ENCODE results near the gene GDI1.

GDI1 gene

DNA sequence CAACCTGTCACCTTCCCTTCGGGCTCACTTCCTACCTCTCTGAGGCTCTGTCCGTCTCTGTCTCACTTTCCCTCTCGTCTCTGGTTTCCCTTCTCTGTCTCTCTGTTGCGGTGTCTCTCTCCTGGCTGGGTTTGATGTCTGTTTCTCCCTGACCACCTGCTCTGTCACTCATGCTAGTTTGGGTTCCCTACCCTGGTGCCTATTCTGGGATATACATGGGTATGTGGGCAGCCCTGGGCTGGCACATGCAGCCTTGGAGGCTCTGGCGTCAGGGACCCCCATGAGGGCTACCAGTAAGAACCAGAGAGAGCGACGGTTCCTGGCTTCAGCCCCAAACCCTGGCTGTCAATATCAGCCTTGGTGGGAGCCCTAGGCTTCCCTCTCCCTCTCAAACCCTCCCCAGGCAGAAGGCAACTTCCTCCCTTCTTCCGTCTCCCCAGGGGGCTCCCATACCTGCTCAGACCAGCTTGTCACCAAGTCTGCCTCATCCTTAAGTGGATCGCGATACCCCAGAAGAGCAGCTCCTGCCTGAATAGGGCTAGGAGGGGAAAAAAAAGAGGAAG is 28.2 kb upstream of the GDI1 start:
- DNase-seq (ENCODE audit: low read depth in 2 of 2), result no peak

DNA sequence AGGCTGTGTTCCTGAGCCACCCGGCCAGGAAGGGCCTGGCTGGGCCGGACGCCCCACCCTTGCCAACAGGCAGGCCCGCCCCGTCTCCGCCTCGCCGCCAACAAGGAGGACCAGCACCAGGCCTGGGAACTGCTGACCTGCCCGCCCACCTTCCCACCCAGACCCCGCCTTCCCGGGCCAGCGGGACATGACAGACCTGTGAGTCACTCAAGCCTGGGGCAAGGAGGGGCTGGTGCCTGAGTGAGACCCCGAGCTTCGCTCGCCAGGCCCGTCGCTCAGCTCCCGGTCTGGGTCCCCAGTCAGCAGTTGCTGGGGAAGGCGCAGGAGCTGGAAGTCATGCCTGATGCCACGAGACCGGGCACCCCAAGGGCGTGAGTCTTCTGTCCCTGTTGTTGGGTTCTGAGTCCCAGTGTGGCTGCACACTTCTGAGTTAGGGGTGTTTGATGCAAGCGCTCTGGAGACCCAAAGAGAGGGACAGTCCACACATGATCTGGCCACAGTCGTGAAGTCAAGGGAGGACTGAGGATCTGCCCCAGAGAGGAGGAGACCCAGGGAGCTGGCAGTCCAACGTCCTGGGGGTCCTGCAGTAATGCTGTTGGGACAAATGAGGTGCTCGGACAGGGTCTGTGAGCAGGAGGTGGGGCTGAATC is 27.6 kb upstream of the GDI1 start, which contains the start of gene DNASE1L1:
Gene DNASE1L1 (minus strand): TSS at position 33 of the 650 bp plus-strand sequence. CDS start 3,686 bp downstream, outside the sequence.
- no peak for DNase-seq (ENCODE audit: low read depth in 2 of 2)

DNA sequence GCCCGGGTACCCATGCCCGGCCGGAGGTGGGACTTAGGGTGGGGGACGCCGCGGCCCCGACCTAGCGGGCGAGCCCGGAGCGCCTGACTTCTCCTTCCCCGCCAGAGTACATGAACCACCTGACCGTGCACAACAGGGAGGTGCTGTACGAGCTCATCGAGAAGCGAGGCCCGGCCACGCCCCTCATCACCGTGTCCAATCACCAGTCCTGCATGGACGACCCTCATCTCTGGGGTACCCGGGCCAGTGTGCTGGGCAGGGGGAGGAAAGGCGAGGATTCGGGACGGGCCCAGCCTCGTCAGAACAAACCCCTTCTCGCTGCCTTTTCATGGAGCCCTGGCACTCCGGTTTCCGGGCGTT is 25.0 kb upstream of the GDI1 start:
- no peak for DNase-seq (ENCODE audit: low read depth in 2 of 2)

DNA sequence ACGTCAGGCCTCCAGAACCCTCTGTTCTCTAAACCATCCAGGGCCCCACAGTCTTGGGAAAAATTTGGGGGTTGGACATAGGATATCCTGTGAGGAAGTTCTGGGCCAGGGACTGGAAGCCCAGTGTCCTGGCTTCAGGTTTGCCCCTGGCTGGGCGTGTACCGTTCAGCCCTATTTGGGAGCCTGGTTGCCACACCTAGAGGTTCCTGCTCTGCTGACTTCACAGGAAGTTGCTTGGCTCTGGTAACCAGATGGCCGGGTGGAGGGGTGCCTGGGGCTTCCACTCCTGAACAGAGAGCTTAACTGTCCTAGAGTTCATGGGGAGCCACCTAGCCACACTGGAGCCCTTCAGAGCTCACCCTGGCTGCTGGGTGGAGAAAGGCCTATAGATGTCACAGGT is 24.5 kb upstream of the GDI1 start:
- DNase-seq (ENCODE audit: low read depth in 2 of 2), result no peak

DNA sequence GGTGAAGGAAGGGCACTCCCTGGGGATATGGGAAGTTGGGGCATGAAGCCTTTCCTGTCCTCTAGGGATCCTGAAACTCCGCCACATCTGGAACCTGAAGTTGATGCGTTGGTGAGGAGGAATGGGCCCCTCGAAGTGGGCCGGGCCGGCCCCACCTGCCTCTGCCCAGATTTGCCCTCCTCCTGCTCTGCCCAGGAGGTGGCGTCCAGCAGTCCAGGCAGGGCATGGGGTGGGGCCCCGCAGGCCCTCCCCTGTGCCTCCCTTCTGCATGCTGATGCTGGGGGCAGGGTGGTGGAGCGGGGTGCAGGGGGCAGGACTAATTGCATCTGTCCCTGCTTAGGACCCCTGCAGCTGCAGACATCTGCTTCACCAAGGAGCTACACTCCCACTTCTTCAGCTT is 23.8 kb upstream of the GDI1 start:
- DNase-seq (ENCODE audit: low read depth in 2 of 2), result no peak

DNA sequence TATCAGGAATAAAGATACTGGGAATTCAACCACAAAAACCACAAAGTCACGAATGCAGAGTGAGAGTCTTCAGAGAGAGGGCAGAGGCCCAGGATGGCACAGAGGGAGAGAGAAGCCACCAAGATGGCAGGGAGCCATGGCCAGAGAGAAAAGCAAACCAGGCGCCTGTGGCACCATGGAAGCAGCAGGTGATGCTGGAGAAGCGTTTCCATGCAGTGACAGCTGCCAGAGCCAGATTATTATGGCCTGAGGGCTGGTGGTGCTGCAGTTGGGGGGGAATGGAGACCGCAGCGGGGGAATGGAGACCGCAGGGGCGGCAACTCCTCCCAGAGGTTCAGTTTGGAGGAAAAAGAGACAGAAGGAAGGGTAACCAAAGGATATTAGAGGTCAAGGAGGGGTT is 19.8 kb upstream of the GDI1 start:
- no peak for DNase-seq (ENCODE audit: low read depth in 2 of 2)

DNA sequence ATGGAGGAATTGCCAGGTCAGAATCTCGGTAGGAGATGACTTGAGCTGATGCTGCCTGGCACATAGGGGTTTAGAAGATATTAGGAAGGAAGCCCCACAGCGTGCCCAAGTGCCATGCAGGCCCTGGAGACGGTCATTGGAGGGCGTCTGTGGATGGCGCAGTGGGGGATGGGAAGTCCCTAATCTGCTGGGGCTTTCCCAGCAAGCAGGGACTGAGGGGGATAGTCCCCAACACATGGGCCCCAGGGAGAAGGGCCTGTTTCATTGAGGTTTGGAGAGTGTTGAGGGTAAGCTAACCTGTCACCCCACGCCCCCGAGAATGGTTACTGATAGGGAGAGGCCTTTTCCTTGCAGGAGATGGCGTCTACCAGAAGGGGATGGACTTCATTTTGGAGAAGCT is 17.8 kb upstream of the GDI1 start:
- DNase-seq (ENCODE audit: low read depth in 2 of 2), result no peak

DNA sequence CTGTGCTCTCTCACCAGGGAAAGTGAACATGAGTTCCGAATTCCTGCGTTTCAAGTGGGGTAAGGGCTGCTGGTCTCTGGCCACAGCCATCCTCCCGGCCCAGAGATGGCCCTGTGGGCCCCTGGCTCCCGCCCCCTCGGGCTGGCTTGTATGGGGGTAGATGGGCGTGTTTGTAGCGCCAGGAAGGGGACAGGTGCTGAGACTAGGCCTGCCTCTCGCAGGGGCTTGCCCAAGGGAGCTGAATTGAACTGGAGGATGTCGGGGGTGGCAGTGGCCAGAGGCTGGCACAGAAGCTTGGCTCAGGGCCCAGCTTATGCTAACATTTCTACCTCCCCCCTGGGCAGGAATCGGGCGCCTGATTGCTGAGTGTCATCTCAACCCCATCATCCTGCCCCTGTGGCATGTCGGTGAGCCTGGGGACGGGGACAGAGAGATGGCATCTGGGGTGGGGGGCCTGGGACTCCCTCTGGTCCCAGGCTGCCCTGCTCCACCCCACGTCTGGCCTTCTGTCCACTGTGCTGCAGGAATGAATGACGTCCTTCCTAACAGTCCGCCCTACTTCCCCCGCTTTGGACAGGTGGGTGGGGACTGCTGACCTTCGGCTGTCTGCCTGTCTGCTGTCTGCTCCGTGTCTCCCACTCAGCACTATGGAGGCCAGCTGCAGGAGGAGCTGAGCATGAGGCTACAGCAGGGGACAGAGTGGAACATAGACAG is 17.1 kb upstream of the GDI1 start:
- no peak for DNase-seq (ENCODE audit: low read depth in 2 of 2)

DNA sequence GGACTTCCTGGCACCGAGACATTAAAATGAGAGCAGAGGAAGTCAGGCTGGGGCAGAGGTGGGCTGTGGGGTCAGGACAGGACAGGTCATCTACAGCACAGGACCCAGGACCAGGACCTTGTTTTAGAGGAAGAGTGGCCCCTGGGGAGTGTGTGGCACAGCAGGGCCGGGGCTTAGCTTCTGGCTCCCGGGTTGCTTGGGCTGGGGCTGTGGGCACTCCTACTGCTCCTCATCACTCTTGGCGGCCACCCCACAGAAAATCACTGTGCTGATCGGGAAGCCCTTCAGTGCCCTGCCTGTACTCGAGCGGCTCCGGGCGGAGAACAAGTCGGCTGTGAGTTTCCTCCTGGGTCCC is 16.6 kb upstream of the GDI1 start:
- no peak for DNase-seq (ENCODE audit: low read depth in 2 of 2)

DNA sequence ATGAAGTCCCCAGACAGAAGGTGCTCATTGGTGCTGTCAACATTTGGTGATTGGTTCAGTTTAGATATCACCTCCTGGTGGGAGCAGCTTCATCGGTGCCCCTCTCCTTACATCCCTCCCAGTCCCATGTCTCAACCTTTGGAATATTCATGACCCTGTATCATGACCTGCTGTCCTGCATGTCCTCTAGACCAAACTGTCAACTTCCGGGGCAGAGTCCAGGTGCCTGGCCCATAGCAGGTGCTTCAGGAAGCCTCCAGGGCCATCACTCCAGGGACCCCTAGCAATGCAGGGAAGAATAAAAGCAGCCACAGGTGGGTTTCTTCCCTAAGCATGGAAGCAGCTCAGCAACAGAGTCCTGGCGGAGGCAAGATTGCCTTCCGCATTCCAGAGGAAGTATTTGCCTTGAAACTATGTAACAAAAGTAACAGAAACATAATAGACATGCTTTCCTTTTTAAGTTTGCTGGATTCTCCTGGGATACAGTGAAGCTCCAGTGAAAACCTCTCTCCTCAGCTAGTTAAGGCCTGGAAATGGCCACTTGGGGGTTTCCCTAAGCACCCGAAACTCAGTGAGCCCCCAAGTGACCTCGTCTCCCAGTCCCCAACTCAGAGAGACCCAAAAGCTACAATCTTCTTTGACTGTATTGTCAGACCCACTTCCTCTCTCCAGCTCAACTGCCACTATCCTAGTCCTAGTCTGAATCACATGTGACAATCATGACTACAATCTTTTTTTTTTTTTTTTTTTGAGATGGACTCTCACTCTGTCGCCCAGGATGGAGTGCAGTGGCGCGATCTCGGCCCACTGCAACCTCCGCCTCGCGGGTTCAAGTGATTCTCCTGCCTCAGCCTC is 9.8 kb upstream of the GDI1 start:
- DNase-seq (ENCODE audit: low read depth in 2 of 2), result no peak

DNA sequence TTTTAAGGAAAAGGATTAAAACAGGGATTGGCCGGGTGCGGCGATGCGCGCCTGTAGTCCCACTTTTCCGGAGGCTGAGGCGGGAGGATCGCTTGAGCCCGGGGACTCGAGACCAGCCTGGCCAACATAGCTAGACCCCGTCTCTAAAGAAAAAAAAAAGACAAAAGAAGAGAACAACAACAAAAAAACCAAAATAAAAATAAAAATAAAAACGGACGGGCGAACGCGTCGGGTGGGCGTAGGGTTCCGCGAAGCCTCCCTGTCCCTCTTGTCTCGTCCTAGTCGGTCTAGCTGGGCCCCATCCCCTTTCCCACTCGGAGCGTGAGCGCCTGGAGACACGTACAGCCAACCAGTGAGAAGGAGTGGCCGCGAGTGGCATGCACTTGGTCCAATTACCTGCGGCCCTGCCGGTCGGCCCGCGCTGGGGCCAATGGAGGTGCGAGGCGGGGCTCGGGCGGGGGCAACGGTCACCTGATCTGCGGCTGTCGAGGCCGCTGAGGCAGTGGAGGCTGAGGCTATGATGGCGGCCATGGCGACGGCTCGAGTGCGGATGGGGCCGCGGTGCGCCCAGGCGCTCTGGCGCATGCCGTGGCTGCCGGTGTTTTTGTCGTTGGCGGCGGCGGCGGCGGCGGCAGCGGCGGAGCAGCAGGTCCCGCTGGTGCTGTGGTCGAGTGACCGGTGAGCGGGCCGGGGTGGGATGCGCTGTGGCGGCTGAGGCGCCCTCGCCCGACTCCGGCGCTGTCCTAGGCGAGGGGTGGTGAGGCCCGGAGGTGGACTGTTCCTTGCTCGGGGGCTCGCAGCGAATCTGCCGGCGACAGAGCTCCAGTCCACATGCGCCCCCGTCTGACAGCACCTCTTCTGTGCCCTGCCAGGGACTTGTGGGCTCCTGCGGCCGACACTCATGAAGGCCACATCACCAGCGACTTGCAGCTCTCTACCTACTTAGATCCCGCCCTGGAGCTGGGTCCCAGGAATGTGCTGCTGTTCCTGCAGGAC is 8.5 kb upstream of the GDI1 start, which contains the start of gene ATP6AP1:
Gene ATP6AP1 (plus strand): TSS at position 502 of the 996 bp plus-strand sequence. CDS start 16 bp downstream, at position 518.
- DNase-seq (ENCODE audit: low read depth in 2 of 2), result peak; percentile 86 to 87

DNA sequence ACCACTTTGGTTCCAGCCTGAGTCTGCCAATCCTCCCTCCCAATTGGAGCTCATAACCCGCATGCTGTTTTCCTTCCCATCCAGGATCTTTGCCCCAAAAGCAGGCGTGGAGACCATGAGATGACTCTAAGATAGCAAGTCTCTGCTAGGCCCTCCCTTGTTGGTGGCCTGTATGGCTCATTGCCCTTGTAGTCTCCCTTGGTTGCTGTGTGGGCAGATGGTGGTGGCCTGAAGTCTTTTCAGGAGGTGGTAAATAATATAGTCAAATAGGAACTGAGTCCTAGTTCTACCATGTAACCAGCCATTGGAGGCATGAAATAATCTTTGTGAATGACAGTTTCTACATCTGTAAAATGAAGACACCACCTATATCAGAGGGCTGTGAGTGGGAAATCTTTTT is 7.2 kb upstream of the GDI1 start:
- no peak for DNase-seq (ENCODE audit: low read depth in 2 of 2)

DNA sequence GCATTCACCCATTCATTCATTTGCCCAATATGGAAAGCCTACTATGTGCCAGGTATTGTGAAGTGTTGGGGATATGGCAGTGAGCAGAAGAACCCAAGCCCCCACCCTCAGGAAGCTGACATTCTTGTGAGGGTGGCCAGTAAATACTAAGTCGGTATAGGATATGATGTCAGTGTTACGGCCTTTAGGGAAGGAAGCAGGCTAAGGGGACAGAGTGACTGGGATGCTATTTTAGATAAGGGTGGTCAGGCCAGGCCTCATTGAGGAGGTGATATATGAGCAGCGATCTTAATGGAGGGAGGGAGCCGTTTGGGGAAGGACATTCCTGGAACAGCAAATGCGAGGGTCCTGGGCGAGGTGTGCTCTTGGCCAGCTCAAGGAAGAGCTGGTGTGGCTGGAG is 6.5 kb upstream of the GDI1 start:
- no peak for DNase-seq (ENCODE audit: low read depth in 2 of 2)

DNA sequence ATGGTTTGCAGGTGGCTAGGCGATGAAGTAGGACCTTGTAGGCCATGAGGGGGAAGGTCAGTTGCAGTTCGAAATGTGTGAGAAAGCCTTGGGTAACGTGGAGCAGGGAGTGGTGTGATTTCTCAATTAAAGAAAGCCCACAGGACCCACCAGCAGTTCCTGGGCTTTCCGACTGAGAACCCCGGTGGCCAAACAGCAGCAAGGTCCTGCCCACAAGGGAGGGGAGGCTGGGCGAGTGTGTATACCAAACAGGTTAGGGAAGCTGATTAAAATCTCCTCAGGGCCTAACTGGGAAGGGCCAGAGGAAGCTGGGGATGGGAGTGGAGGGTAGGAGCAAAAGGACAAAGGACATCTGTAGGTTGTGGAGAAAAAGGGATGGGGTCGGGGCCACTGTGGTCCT is 6.0 kb upstream of the GDI1 start:
- no peak for DNase-seq (ENCODE audit: low read depth in 2 of 2)

DNA sequence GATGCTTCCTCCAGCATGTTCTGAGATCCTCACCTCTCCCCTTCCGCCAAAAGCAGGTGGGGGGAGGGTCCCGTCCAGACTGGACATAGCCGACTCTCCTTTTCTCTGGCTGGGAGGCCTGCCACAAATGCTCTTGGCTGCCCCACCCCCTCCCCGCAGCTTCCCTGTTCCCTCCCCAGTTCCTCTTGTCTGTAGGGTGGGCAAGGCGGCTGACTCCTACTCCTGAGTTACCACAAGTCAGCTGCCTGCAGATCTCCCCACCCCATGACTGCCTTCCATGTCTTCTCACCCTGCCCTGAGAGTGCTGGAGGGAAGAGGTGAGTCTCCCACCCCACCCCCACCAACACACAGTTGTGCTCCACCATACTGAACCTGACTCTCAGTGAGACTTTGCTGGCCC is 5.6 kb upstream of the GDI1 start:
- no peak for DNase-seq (ENCODE audit: low read depth in 2 of 2)

DNA sequence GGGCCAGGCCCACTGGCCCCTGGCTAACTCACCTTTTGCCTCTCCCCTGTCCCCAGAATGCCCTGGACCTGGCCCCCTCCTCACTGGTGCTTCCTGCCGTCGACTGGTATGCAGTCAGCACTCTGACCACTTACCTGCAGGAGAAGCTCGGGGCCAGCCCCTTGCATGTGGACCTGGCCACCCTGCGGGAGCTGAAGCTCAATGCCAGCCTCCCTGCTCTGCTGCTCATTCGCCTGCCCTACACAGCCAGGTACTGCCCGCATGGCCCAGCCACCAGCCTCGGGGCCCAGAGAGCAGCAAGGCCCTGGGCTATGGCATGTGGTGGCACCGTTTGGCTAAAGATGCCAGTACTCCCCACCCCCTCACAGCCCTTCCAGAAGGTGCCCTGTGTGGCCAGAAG is 4.7 kb upstream of the GDI1 start:
- DNase-seq (ENCODE audit: low read depth in 2 of 2), result no peak

DNA sequence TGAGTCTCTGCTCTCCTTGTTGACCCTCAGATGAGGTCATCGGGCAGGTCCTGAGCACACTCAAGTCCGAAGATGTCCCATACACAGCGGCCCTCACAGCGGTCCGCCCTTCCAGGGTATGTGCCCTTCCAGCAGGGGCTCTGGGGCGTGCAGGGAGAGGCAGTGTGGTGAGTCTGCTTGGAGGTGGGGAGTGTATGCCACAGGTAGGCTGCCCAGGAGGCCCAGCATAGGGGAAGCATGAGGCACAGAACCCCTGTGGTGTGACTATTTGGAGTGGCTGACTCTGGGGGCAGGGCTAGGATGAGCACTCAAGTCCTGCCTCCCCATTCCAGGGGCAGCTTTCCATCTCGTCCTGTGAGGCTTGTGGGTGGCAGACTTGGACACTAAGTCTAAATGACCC is 3.3 kb upstream of the GDI1 start:
- DNase-seq (ENCODE audit: low read depth in 2 of 2), result no peak

DNA sequence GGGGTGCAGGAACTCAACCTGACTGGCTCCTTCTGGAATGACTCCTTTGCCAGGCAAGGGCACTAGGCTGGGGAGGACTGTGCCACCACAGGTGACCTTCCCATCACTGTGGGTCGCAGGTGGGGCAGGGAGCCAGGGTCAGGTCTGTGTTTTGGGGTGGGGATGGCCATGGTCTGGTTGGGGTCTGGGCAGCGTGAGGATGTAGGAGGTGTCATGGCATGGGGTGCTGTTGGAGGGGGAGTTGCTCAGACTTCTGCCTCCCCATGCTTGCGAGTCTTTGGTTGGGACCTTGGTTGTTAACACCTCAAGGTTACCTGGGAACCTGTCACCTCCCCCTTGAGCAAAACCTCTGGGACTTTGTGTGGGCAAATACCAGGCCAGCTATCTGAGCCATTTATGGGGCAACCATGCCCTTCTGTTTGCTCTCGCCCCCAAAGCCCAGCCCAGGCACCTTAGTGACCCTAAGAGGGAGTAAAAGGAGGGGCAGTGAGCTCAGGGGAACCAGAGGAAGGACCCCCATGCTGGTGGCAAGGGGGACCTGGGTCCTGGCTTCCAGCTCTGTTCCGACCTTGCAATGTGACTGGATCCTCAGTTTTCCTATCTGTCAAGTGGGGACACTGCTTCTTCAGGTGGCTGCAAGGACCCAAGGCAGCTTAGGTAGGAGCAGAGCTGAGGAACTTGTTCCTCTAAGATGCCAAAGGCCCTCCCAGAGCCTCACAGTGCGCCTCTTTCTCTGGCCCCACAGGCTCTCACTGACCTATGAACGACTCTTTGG is 2.4 kb upstream of the GDI1 start:
- DNase-seq (ENCODE audit: low read depth in 2 of 2), result no peak

DNA sequence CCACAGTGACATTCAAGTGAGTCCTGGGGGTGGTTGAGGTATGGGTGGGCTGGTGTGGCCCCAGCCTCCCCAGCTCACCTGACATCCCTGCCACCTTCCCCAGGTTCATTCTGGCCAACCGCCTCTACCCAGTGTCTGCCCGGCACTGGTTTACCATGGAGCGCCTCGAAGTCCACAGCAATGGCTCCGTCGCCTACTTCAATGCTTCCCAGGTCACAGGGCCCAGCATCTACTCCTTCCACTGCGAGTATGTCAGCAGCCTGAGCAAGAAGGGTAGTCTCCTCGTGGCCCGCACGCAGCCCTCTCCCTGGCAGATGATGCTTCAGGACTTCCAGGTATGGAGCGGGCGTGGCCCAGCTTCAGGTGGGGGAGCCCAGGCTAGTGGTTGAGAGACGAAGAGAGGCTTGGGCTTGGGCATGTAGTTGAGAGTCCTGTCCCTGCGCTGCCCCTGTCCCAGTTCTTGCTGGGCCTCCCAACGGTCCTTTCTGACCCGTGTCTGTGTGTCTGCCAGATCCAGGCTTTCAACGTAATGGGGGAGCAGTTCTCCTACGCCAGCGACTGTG is 1.7 kb upstream of the GDI1 start:
- DNase-seq (ENCODE audit: low read depth in 2 of 2), result no peak

DNA sequence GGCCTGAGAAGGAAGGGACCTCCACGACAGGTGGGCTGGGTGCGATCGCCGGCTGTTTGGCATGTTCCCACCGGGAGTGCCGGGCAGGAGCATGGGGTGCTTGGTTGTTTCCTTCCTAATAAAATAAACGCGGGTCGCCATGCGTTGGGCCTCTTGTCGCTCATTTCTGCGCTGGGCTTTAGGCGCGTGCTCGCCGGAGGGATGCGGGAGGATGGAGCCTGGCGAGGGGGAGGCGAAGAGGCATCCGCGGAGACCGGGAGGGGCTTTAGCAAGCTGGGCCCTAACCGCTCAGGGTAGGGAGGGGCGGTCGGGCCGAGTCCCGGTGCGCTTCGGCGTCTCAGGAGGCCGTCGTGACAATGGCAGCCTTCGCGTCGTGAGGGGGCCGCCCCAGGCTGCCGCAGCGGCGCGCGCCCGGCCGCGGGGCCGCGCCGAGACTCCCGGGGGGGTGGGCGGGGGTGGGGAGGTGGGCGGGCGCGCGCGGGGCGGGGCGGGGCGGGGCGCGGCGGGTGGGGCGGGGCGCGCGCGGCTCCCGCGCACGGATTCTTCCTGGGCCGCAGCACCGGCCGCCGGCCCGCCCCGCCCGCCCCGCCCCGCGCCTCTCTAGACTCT is 476 bp upstream of the GDI1 start:
- DNase-seq (ENCODE audit: low read depth in 2 of 2), result no peak

Data from fibroblast of skin of left quadriceps (primary cell).